Left kidney (tissue), 8 donors: ENCODE data around the gene SLC35G4. TPM values are rescaled to one million over a fixed set of nuclear protein-coding genes. Genes with fewer than 3 reads are reported as not detected.
"Not testable (repeated sequence)": the region's sequence is repeated elsewhere in the genome, so short reads cannot be mapped to it uniquely, and the experiment has no call there.

ENCODE experiments used
- DNase-seq: peaks from one replicate; pipeline ENCODE4 v3.0.0-alpha.2; 2013
- long read RNA-seq, 8 donors: transcript quantifications; one replicate each; lab custom pipeline, GENCODE V29; 2026
- polyA plus RNA-seq: library from polyadenylated mRNA; unstranded; fragments of 120-200 nt; gene quantifications from one replicate; pipeline ENCODE4 v1.2.1, GENCODE V29; 2013; ENCODE audit not compliant: insufficient read length

The SLC35G4 gene
- polyA plus RNA-seq: not detected
- long read RNA-seq, donor 1: 0 reads
- long read RNA-seq, donor 2: 0 reads
- long read RNA-seq, donor 3: 0 reads
- long read RNA-seq, donor 4: 0 reads
- long read RNA-seq, donor 5: 0 reads
- long read RNA-seq, donor 6, partial matches to known transcripts: 0 of 1 reads
- long read RNA-seq, donor 6, other reads (novel, unspliced or antisense): 0 of 1 reads
- long read RNA-seq, donor 7: 0 reads
- long read RNA-seq, donor 8: 0 reads

- DNase-seq: not testable (repeated sequence)
Measured at GRCh38 chr18:11609488-11609887, at the start of gene SLC35G4. Gene SLC35G4, plus strand, starts transcription at chr18:11609596. Its CDS starts 0 bp downstream, at chr18:11609596.

- DNase-seq: no peak
Measured at GRCh38 chr18:11561293-11561692, 48.1 kb upstream of the SLC35G4 start.

GRCh38 chr18:11565716-11566115 is 43.7 kb upstream of the SLC35G4 start:
- DNase-seq: no peak

GRCh38 chr18:11566236-11566965 is 43.0 kb upstream of the SLC35G4 start:
- no peak for DNase-seq

- no peak for DNase-seq
Measured at GRCh38 chr18:11567396-11567795, 42.0 kb upstream of the SLC35G4 start.

GRCh38 chr18:11570073-11570588 is 39.3 kb upstream of the SLC35G4 start:
- no peak for DNase-seq

- no peak for DNase-seq
Measured at GRCh38 chr18:11570769-11571412, 38.5 kb upstream of the SLC35G4 start.

- no peak for DNase-seq
Measured at GRCh38 chr18:11572201-11572600, 37.2 kb upstream of the SLC35G4 start.

- no peak for DNase-seq
Measured at GRCh38 chr18:11574545-11574944, 34.9 kb upstream of the SLC35G4 start.

GRCh38 chr18:11577271-11578112 is 31.9 kb upstream of the SLC35G4 start:
- no peak for DNase-seq

- no peak for DNase-seq
Measured at GRCh38 chr18:11578799-11579198, 30.6 kb upstream of the SLC35G4 start.

- DNase-seq: no peak
Measured at GRCh38 chr18:11579916-11580315, 29.5 kb upstream of the SLC35G4 start.

GRCh38 chr18:11581286-11581685 is 28.1 kb upstream of the SLC35G4 start:
- DNase-seq: no peak

GRCh38 chr18:11585596-11585995 is 23.8 kb upstream of the SLC35G4 start:
- no peak for DNase-seq

GRCh38 chr18:11586896-11587295 is 22.5 kb upstream of the SLC35G4 start:
- DNase-seq: no peak

- DNase-seq: no peak
Measured at GRCh38 chr18:11587432-11587831, 22.0 kb upstream of the SLC35G4 start.

- DNase-seq: no peak
Measured at GRCh38 chr18:11587846-11588245, 21.6 kb upstream of the SLC35G4 start.

GRCh38 chr18:11591957-11592356 is 17.4 kb upstream of the SLC35G4 start:
- DNase-seq: no peak

- DNase-seq: no peak
Measured at GRCh38 chr18:11600321-11600720, 9.1 kb upstream of the SLC35G4 start.

GRCh38 chr18:11607906-11608305 is 1.5 kb upstream of the SLC35G4 start:
- no peak for DNase-seq

- not testable (repeated sequence) for DNase-seq
Measured at GRCh38 chr18:11608618-11609017, 778 bp upstream of the SLC35G4 start.

- not testable (repeated sequence) for DNase-seq
Measured at GRCh38 chr18:11613073-11613472, 3.7 kb downstream of the SLC35G4 start.
